SU-DHL-6 (cell line): ENCODE results near the gene SYT2.

Experiments used
- H2AFZ ChIP-seq: fragments of 200-600 bp; sonication (generic); 2 replicates; pipeline ENCODE4 v1.6.1; 2014; ENCODE audit warnings: low read depth, mild to moderate bottlenecking, moderate library complexity, mixed read lengths, antibody characterized with exemption, low read length; ENCODE audit not compliant: severe bottlenecking
- H3F3A ChIP-seq: fragments of 200-600 bp; shearing (Covaris generic); 2 replicates; pipeline ENCODE4 v1.6.0; 2016; ENCODE audit warnings: antibody characterized with exemption, mild to moderate bottlenecking; ENCODE audit not compliant: insufficient read depth
- H3K27ac ChIP-seq: fragments of 200-600 bp; sonication (generic); 2 replicates; pipeline ENCODE4 v1.5.1; 2016; ENCODE audit warnings: low read depth, mild to moderate bottlenecking, low read length, moderate library complexity, mixed read lengths
- H3K27me3 ChIP-seq: fragments of 200-600 bp; sonication (generic), shearing (Covaris generic); 2 replicates; pipeline ENCODE4 v1.6.0; 2014; ENCODE audit warnings: mild to moderate bottlenecking, low read length
- H3K36me3 ChIP-seq: fragments of 200-600 bp; sonication (generic); 2 replicates; pipeline ENCODE4 v1.6.1; 2014; ENCODE audit warnings: mild to moderate bottlenecking, low read length, mixed read lengths
- H3K4me2 ChIP-seq: fragments of 300-600, 200-600 bp; shearing (Covaris generic), sonication (generic); 2 replicates; pipeline ENCODE4 v1.6.0; 2014; ENCODE audit warnings: low read length, low read depth, mild to moderate bottlenecking; ENCODE audit not compliant: poor library complexity, severe bottlenecking
- H3K4me3 ChIP-seq: fragments of 200-600 bp; sonication (generic); 2 replicates; pipeline ENCODE4 v1.5.1; 2014; ENCODE audit warnings: antibody characterized with exemption, low read length, mild to moderate bottlenecking, mixed read lengths; ENCODE audit not compliant: insufficient read depth, poor library complexity, severe bottlenecking
- H3K79me2 ChIP-seq: fragments of 200-600 bp; sonication (generic); 2 replicates; pipeline ENCODE4 v1.6.1; 2014; ENCODE audit warnings: mild to moderate bottlenecking, low read length, moderate library complexity; ENCODE audit not compliant: insufficient read depth
- H3K9ac ChIP-seq: fragments of 200-600 bp; sonication (generic); 2 replicates; pipeline ENCODE4 v1.7.0; 2014; ENCODE audit warnings: mild to moderate bottlenecking, low read length
- H3K9me2 ChIP-seq: fragments of 200-600 bp; sonication (generic); replicated peaks from 2 replicates; pipeline ENCODE4 v1.6.1; 2014; ENCODE audit warnings: low read length; ENCODE audit not compliant: insufficient read depth
- H3K9me3 ChIP-seq: fragments of 200-600 bp; sonication (generic); 2 replicates; pipeline ENCODE4 v1.6.1; 2014; ENCODE audit warnings: low read length, mixed read lengths; ENCODE audit not compliant: insufficient read depth
- H4K20me1 ChIP-seq: fragments of 200-600 bp; sonication (generic); 2 replicates; pipeline ENCODE4 v1.6.1; 2014; ENCODE audit warnings: low read depth, mild to moderate bottlenecking, antibody characterized with exemption, low read length, moderate library complexity, mixed read lengths
- CTCF ChIP-seq: fragments of 200-600 bp; sonication (generic); IDR thresholded peaks from one replicate; pipeline ENCODE4 v1.5.1; 2017; ENCODE audit warnings: antibody characterized with exemption, mild to moderate bottlenecking, low read length, moderate library complexity; ENCODE audit not compliant: insufficient read depth, poor library complexity, severe bottlenecking
- EZH2phosphoT487 ChIP-seq: fragments of 200-600 bp; sonication (generic), shearing (Covaris generic); conservative IDR thresholded peaks from 2 replicates; pipeline ENCODE4 v1.6.1; 2018; ENCODE audit warnings: mild to moderate bottlenecking, antibody characterized with exemption, low read length, moderate library complexity, mixed read lengths

Gene SYT2

GRCh38 chr1:202568410-202568809 is 141.8 kb downstream of the SYT2 start:
- Histone ChIP-seq H3K36me3 (no peaks in the 10 kb centered on the region), H3F3A (no peaks in the 10 kb centered on the region), H3K4me2 (no peak overlapping the region), H4K20me1 (no peaks in the 10 kb centered on the region), H3K27ac (no peak overlapping the region), H3K9me3 (no peaks in the 10 kb centered on the region), H3K9ac (no peak overlapping the region), H2AFZ (no peak overlapping the region), H3K79me2 (no peaks in the 10 kb centered on the region), H3K27me3 (no peaks in the 10 kb centered on the region), H3K9me2 (no peaks in the 10 kb centered on the region), H3K4me3 (no peak overlapping the region)
- no peak for TF ChIP-seq CTCF
- TF ChIP-seq EZH2phosphoT487: no peak

GRCh38 chr1:202567738-202568137 is 142.5 kb downstream of the SYT2 start:
- Histone ChIP-seq H3F3A (no peaks in the 10 kb centered on the region), H3K9ac (no peak overlapping the region), H3K9me3 (no peaks in the 10 kb centered on the region), H3K4me3 (no peak overlapping the region), H3K79me2 (no peaks in the 10 kb centered on the region), H3K4me2 (no peak overlapping the region), H3K9me2 (no peaks in the 10 kb centered on the region), H2AFZ (no peak overlapping the region), H3K27me3 (no peaks in the 10 kb centered on the region), H3K36me3 (no peaks in the 10 kb centered on the region), H3K27ac (no peak overlapping the region), H4K20me1 (no peaks in the 10 kb centered on the region)
- no peak for TF ChIP-seq CTCF
- TF ChIP-seq EZH2phosphoT487: no peak

- Histone ChIP-seq H2AFZ (no peak overlapping the region), H3K36me3 (no peaks in the 10 kb centered on the region), H3K27me3 (no peaks in the 10 kb centered on the region), H3K9me3 (no peaks in the 10 kb centered on the region), H3F3A (no peaks in the 10 kb centered on the region), H3K9ac (peak overlapping the region; percentile 10; the same call in 1 of the 2 replicates), H3K9me2 (no peaks in the 10 kb centered on the region), H3K4me2 (peak overlapping the region; percentile 40), H3K27ac (peak overlapping the region; percentile 47), H3K4me3 (no peak overlapping the region), H3K79me2 (no peaks in the 10 kb centered on the region), H4K20me1 (no peaks in the 10 kb centered on the region)
- TF ChIP-seq EZH2phosphoT487: no peak
- peak; percentile 25 for TF ChIP-seq CTCF
Measured at GRCh38 chr1:202565890-202566602, 144.2 kb downstream of the SYT2 start.
